Measurements from ENCODE around the gene INIP.

- TF ChIP-seq POLR2A (IDR thresholded peaks at IDR 0.05) = no peak
- no peak for TF ChIP-seq CTCF (IDR thresholded peaks at IDR 0.05)
These were observed 54.2 kb downstream of the INIP start for GRCh38 chr9:112663681-112664080.

Data from heart left ventricle (tissue), 13 donors.